ENCODE results near the gene REELD1.

DNA sequence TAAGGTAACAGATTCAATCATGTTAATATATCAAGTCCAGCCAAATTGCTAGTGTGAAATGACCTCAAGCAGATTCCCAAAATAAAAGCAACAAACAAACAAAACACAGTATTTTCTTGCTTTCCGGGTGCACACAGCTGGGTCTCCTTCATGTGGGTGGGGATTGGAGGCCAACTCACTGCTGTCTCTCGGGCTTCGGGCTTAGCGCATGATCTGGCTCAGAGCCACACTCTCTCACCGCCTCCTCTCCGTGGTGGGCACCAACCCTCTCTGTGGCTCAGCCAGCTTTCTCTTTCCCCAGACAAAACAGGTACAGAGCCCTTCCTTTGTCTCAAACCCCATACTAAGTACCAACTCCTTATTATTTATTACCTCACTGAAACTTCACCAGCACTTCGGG is 2.9 kb upstream of the REELD1 start:
- TF ChIP-seq, protein P1, sequence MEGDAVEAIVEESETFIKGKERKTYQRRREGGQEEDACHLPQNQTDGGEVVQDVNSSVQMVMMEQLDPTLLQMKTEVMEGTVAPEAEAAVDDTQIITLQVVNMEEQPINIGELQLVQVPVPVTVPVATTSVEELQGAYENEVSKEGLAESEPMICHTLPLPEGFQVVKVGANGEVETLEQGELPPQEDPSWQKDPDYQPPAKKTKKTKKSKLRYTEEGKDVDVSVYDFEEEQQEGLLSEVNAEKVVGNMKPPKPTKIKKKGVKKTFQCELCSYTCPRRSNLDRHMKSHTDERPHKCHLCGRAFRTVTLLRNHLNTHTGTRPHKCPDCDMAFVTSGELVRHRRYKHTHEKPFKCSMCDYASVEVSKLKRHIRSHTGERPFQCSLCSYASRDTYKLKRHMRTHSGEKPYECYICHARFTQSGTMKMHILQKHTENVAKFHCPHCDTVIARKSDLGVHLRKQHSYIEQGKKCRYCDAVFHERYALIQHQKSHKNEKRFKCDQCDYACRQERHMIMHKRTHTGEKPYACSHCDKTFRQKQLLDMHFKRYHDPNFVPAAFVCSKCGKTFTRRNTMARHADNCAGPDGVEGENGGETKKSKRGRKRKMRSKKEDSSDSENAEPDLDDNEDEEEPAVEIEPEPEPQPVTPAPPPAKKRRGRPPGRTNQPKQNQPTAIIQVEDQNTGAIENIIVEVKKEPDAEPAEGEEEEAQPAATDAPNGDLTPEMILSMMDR (IDR thresholded peaks at IDR 0.05; ENCODE audit: poor library complexity, severe bottlenecking) = no peak
- TF ChIP-seq TAF1 (IDR thresholded peaks at IDR 0.05; ENCODE audit: low read depth) (no peak), POLR2AphosphoS5 (IDR thresholded peaks at IDR 0.05) (no peak), EP300 (conservative IDR thresholded peaks at IDR 0.05; ENCODE audit: poor library complexity, severe bottlenecking) (no peak), EZH2 (IDR thresholded peaks at IDR 0.05; ENCODE audit: borderline replicate concordance, insufficient read depth, low read length, poor library complexity, severe bottlenecking) (no peak)
